ENCODE results near the gene RAB34. TPM values are rescaled to one million over a fixed set of nuclear protein-coding genes. Genes with fewer than 3 reads are reported as not detected.
"Not testable (repeated sequence)": the region's sequence is repeated elsewhere in the genome, so short reads cannot be mapped to it uniquely, and the experiment has no call there.

RAB34 gene
- total RNA-seq, 1 donor from 2014 or later = 63.5 TPM

DNA sequence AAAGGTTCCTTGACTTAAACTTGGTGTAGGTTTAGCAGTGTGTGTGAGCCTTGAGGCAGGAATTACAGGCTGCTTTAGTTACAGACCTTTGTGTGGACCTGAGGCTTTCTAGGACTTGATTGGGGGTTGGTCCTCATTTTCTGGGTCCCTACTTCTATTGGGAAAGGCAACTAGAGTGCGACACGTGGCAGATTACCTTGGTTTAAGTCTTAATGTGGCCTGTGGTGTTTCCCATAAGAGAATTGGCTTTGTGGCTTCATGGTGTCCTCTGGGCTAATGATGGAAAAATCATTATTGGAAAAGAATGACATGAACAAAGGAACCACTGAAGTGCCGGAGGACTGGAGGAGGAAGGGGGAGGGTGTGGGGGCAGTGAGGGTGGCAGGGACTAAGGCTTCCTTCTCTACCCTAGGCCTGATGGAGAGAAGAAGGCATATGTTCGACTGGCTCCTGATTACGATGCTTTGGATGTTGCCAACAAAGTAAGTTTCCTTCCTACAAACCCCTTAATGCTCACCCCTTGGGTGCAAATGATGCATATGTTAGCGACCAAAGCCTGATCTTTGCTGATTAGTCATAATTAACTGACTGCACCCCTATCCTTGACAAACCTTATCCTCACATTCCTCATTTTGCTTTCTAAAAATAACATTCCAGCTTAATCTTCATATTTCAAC lies 5.6 kb upstream of the RAB34 start:
- Histone ChIP-seq H3K27ac (no peak overlapping the region), H3K4me1 (peaks cover 55% of the 10 kb centered on the region)

GRCh38 chr17:28722417-28723158 lies 4.9 kb upstream of the RAB34 start:
- Histone ChIP-seq H3K27me3 (no peaks in the 10 kb centered on the region), H3K36me3 (peaks cover 41% of the 10 kb centered on the region), H3K4me3 (peak overlapping the region; percentile 0), H3K9me3 (no peaks in the 10 kb centered on the region), H3K27ac (peak overlapping the region; percentile 24), H3K4me1 (peaks cover 55% of the 10 kb centered on the region)
- no peak for ATAC-seq
- no peak for TF ChIP-seq CTCF (IDR thresholded peaks at IDR 0.05)
- intact Hi-C loops (cut with DNase I) = no loop called here
- DNase-seq = no peak

More for the DNA sequence above, 5.6 kb upstream of the RAB34 start:
- DNase-seq = no peak
- peaks cover 41% of the 10 kb centered on the region for H3K36me3 ChIP-seq
- no peaks in the 10 kb centered on the region for H3K9me3 ChIP-seq
- no peaks in the 10 kb centered on the region for H3K27me3 ChIP-seq
- no peak overlapping the region for H3K4me3 ChIP-seq
- ATAC-seq = no peak
- intact Hi-C loops (cut with DNase I) = no loop called here
- no peak for TF ChIP-seq CTCF (IDR thresholded peaks at IDR 0.05)

- Histone ChIP-seq H3K4me3 (peak overlapping the region; percentile 86), H3K4me1 (peaks cover 60% of the 10 kb centered on the region), H3K36me3 (peaks cover 41% of the 10 kb centered on the region)
- DNase-seq; H3K27ac ChIP-seq; H3K27me3 ChIP-seq; H3K9me3 ChIP-seq; ATAC-seq; intact Hi-C loops (cut with DNase I): not testable (repeated sequence)
These were observed 3.3 kb upstream of the RAB34 start for GRCh38 chr17:28720997-28721329.

GRCh38 chr17:28720247-28720996 lies 2.8 kb upstream of the RAB34 start:
- intact Hi-C loops (cut with DNase I) = no loop called here
- ATAC-seq (no peak), DNase-seq (no peak)
- H3K36me3 ChIP-seq = peaks cover 41% of the 10 kb centered on the region
- H3K9me3 ChIP-seq = no peaks in the 10 kb centered on the region
- peaks cover 56% of the 10 kb centered on the region for H3K4me1 ChIP-seq
- no peaks in the 10 kb centered on the region for H3K27me3 ChIP-seq
- peak overlapping the region; percentile 86 for H3K27ac ChIP-seq
- H3K4me3 ChIP-seq = peak overlapping the region; percentile 86
- TF ChIP-seq CTCF (IDR thresholded peaks at IDR 0.05) = no peak

DNA sequence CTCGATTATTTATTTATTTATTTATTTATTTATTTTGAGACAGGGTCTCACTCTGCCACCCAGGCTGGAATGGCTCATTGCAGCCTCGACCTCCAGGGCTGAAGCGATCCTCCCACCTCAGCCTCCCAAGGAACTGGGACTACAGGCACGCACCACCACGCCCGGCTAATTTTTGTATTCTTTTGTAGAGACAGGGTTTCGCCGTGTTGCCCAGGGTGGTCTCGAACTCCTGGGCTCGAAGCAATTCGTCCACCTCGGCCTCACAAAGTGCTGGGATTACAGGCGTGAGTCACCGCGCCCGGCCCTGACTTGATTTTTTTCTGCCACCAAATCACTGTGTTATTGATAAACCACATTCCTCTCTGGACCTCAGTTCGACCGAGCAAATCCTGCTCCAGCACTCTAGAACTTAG lies 1.4 kb upstream of the RAB34 start:
- H3K4me1 ChIP-seq = peaks cover 53% of the 10 kb centered on the region
- no peaks in the 10 kb centered on the region for H3K27me3 ChIP-seq
- H3K9me3 ChIP-seq = no peaks in the 10 kb centered on the region
- H3K36me3 ChIP-seq = peaks cover 44% of the 10 kb centered on the region
- H3K4me3 ChIP-seq = peak overlapping the region; percentile 86
- peak overlapping the region; percentile 86 for H3K27ac ChIP-seq
- DNase-seq = no peak
- no peak for TF ChIP-seq CTCF (IDR thresholded peaks at IDR 0.05)
- intact Hi-C loops (cut with DNase I) = no loop called here
- no peak for ATAC-seq
